ENCODE results near the gene RADX.

GRCh38 chrX:106621836-106622235 lies 10.1 kb downstream of the RADX start:
- TF ChIP-seq EZH2phosphoT487 (IDR thresholded peaks at IDR 0.05; ENCODE audit: unreplicated experiment) (no peak), ZNF462 (CRISPR knock-in tag; IDR thresholded peaks at IDR 0.05) (no peak), POLR2AphosphoS5 (IDR thresholded peaks at IDR 0.05; ENCODE audit: low read depth) (no peak)
- TF ChIP-seq, protein P1, sequence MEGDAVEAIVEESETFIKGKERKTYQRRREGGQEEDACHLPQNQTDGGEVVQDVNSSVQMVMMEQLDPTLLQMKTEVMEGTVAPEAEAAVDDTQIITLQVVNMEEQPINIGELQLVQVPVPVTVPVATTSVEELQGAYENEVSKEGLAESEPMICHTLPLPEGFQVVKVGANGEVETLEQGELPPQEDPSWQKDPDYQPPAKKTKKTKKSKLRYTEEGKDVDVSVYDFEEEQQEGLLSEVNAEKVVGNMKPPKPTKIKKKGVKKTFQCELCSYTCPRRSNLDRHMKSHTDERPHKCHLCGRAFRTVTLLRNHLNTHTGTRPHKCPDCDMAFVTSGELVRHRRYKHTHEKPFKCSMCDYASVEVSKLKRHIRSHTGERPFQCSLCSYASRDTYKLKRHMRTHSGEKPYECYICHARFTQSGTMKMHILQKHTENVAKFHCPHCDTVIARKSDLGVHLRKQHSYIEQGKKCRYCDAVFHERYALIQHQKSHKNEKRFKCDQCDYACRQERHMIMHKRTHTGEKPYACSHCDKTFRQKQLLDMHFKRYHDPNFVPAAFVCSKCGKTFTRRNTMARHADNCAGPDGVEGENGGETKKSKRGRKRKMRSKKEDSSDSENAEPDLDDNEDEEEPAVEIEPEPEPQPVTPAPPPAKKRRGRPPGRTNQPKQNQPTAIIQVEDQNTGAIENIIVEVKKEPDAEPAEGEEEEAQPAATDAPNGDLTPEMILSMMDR (conservative IDR thresholded peaks at IDR 0.05; ENCODE audit: low read depth in 2 of 2) = no peak

Data from GM23338 (cell line).